Measurements from ENCODE around the gene SLC2A4RG. TPM values are rescaled to one million over a fixed set of nuclear protein-coding genes. Genes with fewer than 3 reads are reported as not detected.

The SLC2A4RG gene
- total and polyA plus RNA-seq, 2 of the 13 experiments (the other 11 are each of a cell fraction or from before 2014, with no cell fraction given): 91.4 to 95.9 TPM

DNA sequence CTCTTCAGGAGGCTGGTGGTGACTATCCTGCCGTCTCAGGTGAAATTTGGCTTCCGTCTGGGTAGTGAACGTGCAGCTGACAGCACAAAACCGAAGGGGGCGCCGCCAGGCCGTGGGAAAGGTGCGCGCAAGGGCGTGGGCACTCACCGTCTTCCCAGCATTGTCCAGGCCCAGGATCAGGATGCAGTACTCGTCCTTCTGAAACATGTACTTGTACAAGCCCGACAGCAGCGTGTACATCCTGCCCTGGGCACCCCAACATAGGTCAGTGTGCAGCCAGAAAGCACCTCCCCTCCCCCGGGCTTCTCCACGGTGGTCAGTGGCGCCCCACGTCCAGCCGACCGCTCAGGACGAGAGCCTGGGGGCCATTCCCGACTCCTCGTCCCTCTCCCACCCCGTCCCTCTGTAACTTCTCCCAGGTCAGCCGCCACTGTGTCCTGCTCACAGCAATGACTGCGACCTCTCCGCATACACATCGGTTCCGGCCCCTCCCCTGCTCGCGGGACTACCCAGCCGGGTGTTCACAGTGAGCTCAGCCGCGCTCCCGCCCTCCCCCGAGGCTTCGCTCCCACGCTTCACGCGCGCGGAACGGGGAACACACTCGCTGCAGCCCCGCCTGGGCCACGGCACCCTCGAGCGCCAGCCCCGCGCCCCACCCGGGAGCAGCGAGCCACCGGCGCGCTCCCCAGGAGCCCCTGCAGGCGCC, 32.6 kb upstream of the SLC2A4RG start:
- Histone ChIP-seq H4K20me1 (ENCODE audit: insufficient read depth, low read length) (peaks cover 10% of the 10 kb centered on the region; the same call in 1 of the 2 replicates), H3K4me2 (ENCODE audit: low read depth, low read length) (peak overlapping the region; percentile 96), H3K36me3 (replicated peaks in 1 of 2; ENCODE audit: control insufficient read depth in 1 of 2, insufficient read depth in 2 of 2, low read length in 2 of 2) (peaks cover 25 to 58% of the 10 kb centered on the region in 2 experiments), H2AFZ (ENCODE audit: low read length) (no peak overlapping the region), H3K4me1 (ENCODE audit: insufficient read depth, low read length) (peaks cover 36% of the 10 kb centered on the region), H3K27me3 (ENCODE audit: control insufficient read depth in 1 of 2, insufficient read depth in 2 of 2, low read length in 2 of 2) (no peaks in the 10 kb centered on the region; a peak in 1 of 5 replicates), H3K9ac (ENCODE audit: insufficient read depth, low read depth, low read length) (peak overlapping the region; percentile 97), H3K79me2 (ENCODE audit: insufficient read depth, low read length) (peaks cover 58% of the 10 kb centered on the region), H3K27ac (ENCODE audit: extremely low read length, insufficient read depth, low read length) (peak overlapping the region; percentile 81), H3K4me3 (replicated peaks in 1 of 3; ENCODE audit: insufficient read depth in 1 of 3, low read depth in 2 of 3, low read length in 3 of 3) (peak overlapping the region; percentile 79 to 99 (median 99)), H3K9me3 (ENCODE audit: low read length) (no peaks in the 10 kb centered on the region)
- BruUV-seq (replicated peaks): no TSS peak
- intact Hi-C loops (cut with micrococcal nuclease; ENCODE audit: unreplicated experiment) (loop anchor here (1.0 to 2.0 kb wide), 3 partner anchors 34 to 158 kb away; partner anchors contain the start of gene TPD52L2), in situ Hi-C loops (cut with HindIII; ENCODE audit: extremely low pct_ligation_motif_present, low pct_unique_long_range_greater_than_20kb) (loop anchor here (5.0 to 10.0 kb wide), 3 partner anchors 35 to 150 kb away; no protein-coding TSS in a partner anchor)
- ATAC-seq (peak; percentile 71), FAIRE-seq (peak; percentile 93), DNase-seq (ENCODE audit: low spot score) (peak; percentile 77)
- CTCF ChIA-PET (ENCODE audit: low intra/inter-chr PET ratio, low total read pairs): interaction anchor here (1.1 to 3.2 kb wide), 6 partner anchors 31 to 267 kb away, joined by 4 to 15 read pairs (median 6); partner anchors contain the start of genes LIME1 and TPD52L2
- POLR2A ChIA-PET: interaction anchor here (0.6 to 12.4 kb wide), 22 partner anchors 9 to 348 kb away, joined by 3 to 190 read pairs (median 7); partner anchors contain the start of genes GMEB2, LIME1, PRPF6 and RTEL1
- WGBS (ENCODE audit: low lambda C conversion rate): under 1% methylated on average over 39 of the region's 56 CpGs
- TF ChIP-seq RARG (CRISPR knock-in tag; IDR thresholded peaks at IDR 0.05; ENCODE audit: low read depth) (no peak), MAFK (conservative IDR thresholded peaks at IDR 0.05 in 1 of 2, IDR thresholded peaks at IDR 0.05 in 1 of 2; ENCODE audit: low read length in 2 of 2) (peak; percentile 40 to 51; a peak in 3 of 4 replicates), FOXK1 (CRISPR knock-in tag; IDR thresholded peaks at IDR 0.05; ENCODE audit: borderline replicate concordance, low read depth) (no peak; the same call in 1 of the 2 replicates), RFX5 (IDR thresholded peaks at IDR 0.05; ENCODE audit: low read depth, low read length) (no peak), SRY (CRISPR knock-in tag; IDR thresholded peaks at IDR 0.05) (peak; percentile 9; the same call in 1 of the 2 replicates), SIN3A (IDR thresholded peaks at IDR 0.05; ENCODE audit: borderline replicate concordance, low read depth, low read length) (peak; percentile 82; the same call in 1 of the 2 replicates), ZNF616 (CRISPR knock-in tag; IDR thresholded peaks at IDR 0.05; ENCODE audit: low read depth) (no peak)
- TF ChIP-seq, protein P1, sequence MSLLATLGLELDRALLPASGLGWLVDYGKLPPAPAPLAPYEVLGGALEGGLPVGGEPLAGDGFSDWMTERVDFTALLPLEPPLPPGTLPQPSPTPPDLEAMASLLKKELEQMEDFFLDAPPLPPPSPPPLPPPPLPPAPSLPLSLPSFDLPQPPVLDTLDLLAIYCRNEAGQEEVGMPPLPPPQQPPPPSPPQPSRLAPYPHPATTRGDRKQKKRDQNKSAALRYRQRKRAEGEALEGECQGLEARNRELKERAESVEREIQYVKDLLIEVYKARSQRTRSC (CRISPR knock-in tag; IDR thresholded peaks at IDR 0.05; ENCODE audit: low read depth): no peak
- TF ChIP-seq, protein P2, sequence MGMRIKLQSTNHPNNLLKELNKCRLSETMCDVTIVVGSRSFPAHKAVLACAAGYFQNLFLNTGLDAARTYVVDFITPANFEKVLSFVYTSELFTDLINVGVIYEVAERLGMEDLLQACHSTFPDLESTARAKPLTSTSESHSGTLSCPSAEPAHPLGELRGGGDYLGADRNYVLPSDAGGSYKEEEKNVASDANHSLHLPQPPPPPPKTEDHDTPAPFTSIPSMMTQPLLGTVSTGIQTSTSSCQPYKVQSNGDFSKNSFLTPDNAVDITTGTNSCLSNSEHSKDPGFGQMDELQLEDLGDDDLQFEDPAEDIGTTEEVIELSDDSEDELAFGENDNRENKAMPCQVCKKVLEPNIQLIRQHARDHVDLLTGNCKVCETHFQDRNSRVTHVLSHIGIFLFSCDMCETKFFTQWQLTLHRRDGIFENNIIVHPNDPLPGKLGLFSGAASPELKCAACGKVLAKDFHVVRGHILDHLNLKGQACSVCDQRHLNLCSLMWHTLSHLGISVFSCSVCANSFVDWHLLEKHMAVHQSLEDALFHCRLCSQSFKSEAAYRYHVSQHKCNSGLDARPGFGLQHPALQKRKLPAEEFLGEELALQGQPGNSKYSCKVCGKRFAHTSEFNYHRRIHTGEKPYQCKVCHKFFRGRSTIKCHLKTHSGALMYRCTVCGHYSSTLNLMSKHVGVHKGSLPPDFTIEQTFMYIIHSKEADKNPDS (CRISPR knock-in tag; IDR thresholded peaks at IDR 0.05): 0 out of 2 replicates have a peak, but pooled peaks have one; percentile 46
- TF ChIP-seq, protein P3, sequence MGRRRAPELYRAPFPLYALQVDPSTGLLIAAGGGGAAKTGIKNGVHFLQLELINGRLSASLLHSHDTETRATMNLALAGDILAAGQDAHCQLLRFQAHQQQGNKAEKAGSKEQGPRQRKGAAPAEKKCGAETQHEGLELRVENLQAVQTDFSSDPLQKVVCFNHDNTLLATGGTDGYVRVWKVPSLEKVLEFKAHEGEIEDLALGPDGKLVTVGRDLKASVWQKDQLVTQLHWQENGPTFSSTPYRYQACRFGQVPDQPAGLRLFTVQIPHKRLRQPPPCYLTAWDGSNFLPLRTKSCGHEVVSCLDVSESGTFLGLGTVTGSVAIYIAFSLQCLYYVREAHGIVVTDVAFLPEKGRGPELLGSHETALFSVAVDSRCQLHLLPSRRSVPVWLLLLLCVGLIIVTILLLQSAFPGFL (CRISPR knock-in tag; IDR thresholded peaks at IDR 0.05): no peak
- TF ChIP-seq, protein P4, sequence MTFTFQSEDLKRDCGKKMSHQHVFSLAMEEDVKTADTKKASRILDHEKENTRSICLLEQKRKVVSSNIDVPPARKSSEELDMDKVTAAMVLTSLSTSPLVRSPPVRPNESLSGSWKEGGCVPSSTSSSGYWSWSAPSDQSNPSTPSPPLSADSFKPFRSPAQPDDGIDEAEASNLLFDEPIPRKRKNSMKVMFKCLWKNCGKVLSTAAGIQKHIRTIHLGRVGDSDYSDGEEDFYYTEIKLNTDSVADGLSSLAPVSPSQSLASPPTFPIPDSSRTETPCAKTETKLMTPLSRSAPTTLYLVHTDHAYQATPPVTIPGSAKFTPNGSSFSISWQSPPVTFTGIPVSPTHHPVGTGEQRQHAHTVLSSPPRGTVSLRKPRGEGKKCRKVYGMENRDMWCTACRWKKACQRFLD (CRISPR knock-in tag; IDR thresholded peaks at IDR 0.05; ENCODE audit: borderline replicate concordance): no peak
- TF ChIP-seq, protein P5, sequence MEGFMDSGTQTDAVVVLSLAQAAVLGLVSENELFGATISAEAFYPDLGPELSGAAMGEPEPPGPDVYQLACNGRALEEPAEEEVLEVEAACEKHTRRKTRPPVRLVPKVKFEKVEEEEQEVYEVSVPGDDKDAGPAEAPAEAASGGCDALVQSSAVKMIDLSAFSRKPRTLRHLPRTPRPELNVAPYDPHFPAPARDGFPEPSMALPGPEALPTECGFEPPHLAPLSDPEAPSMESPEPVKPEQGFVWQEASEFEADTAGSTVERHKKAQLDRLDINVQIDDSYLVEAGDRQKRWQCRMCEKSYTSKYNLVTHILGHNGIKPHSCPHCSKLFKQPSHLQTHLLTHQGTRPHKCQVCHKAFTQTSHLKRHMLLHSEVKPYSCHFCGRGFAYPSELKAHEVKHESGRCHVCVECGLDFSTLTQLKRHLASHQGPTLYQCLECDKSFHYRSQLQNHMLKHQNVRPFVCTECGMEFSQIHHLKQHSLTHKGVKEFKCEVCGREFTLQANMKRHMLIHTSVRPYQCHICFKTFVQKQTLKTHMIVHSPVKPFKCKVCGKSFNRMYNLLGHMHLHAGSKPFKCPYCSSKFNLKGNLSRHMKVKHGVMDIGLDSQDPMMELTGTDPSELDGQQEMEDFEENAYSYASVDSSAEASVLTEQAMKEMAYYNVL (CRISPR knock-in tag; IDR thresholded peaks at IDR 0.05; ENCODE audit: borderline replicate concordance): no peak
- TF ChIP-seq, protein P6, sequence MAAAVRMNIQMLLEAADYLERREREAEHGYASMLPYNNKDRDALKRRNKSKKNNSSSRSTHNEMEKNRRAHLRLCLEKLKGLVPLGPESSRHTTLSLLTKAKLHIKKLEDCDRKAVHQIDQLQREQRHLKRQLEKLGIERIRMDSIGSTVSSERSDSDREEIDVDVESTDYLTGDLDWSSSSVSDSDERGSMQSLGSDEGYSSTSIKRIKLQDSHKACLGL (CRISPR knock-in tag; IDR thresholded peaks at IDR 0.05): no peak; the same call in 1 of the 2 replicates

Measured in HepG2 (cell line).